Body of pancreas (tissue), 4 donors: Measurements from ENCODE around the gene GID8. TPM values are rescaled to one million over a fixed set of nuclear protein-coding genes. Genes with fewer than 3 reads are reported as not detected.
A peak's percentile ranks its signal among the peaks of the same experiment; 100 is the strongest.

Source experiments
- ATAC-seq: fragments of 150-250 bp; one replicate; pipeline ENCODE4 v1.9.1; 2016
- DNase-seq, 4 donors: peaks; one replicate each; pipeline ENCODE4 v3.0.0-alpha.2; 2019
- H3K27ac ChIP-seq, 4 donors: fragments of 200-600 bp; sonication (generic); 1 replicate in 3 of 4; 2 replicates in 1 of 4; pipeline versions ENCODE4 v1.5.1 to v1.6.1; 2016 to 2019; ENCODE audit warnings: mild to moderate bottlenecking in 1 of 4, mixed read lengths in 1 of 4, moderate library complexity in 1 of 4
- H3K27me3 ChIP-seq, 2 donors: fragments of 200-600 bp; sonication (generic); one replicate each; pipeline ENCODE4 v1.6.0; 2016; ENCODE audit warnings: mild to moderate bottlenecking in 1 of 2
- H3K36me3 ChIP-seq, 2 donors: fragments of 200-600 bp; sonication (generic); replicated peaks in 1 of 2; 2 replicates each; pipeline ENCODE4 v1.5.1; 2016; ENCODE audit warnings: low read depth in 2 of 2; ENCODE audit not compliant: insufficient read depth in 1 of 2
- H3K4me1 ChIP-seq: fragments of 200-600 bp; sonication (generic); one replicate; pipeline ENCODE4 v1.6.0; 2016
- H3K4me3 ChIP-seq, 2 donors: fragments of 200-600 bp; sonication (generic); 1 replicate in 1 of 2; 2 replicates in 1 of 2; pipeline ENCODE4 v1.5.1; 2016 to 2019
- H3K9me3 ChIP-seq, 3 donors: fragments of 200-600 bp; sonication (generic); 1 replicate in 2 of 3; 2 replicates in 1 of 3; pipeline ENCODE4 v1.5.1; 2016
- POLR2A ChIP-seq, 3 donors: fragments of 450-650 bp; IDR thresholded peaks; one replicate each; pipeline ENCODE4 v1.6.1; 2016; ENCODE audit warnings: antibody characterized with exemption in 3 of 3, mild to moderate bottlenecking in 2 of 3
- WGBS, 2 donors: methylation state at CpG; one replicate each; pipeline ENCODE4 v1.1.5; 2017; 5-methylcytosine and 5-hydroxymethylcytosine counted together
- intact Hi-C: fragments of 100-400 bp; cut with DNase I; formaldehyde crosslinking; loops from one replicate; pipeline ENCODE4 v1.15.1; 2023
- total RNA-seq, 2 donors: library from RNA; depleted of rRNA; stranded (reverse); fragments of >200 nt; gene quantifications; one replicate each; pipeline ENCODE4 v1.1.0, GENCODE V29; 2016
- TF ChIP-seq, protein P1 (sequence below), 7 experiments: fragments of 450-650 bp in 4 of 7; fragments of 200-600 bp in 3 of 7; sonication (generic) in 3 of 7; IDR thresholded peaks; one replicate each; pipeline ENCODE4 v1.5.1; 2016 to 2019; ENCODE audit warnings: antibody characterized with exemption in 7 of 7

The GID8 gene
- total RNA-seq, 2 donors from 2014 or later = 26.2 to 29.7 TPM

DNA sequence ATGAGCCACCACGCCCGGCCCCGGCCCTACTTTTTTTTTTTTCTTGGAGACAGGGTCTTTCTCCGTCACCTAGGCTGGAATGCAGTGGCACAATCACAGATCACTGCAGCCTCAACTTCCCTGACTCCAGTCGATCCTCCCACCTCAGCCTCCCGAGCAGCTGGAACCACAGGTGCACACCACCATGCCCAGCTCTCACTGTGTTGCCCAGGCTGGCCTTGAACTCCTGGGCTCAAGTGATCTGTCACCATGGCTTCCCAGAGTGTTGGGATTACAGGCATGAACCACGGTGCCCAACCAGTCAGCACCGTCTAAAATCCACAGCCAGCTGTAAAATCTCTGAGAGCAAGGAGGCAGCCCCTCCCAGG lies 32.0 kb downstream of the GID8 start:
- TF ChIP-seq, protein P1, sequence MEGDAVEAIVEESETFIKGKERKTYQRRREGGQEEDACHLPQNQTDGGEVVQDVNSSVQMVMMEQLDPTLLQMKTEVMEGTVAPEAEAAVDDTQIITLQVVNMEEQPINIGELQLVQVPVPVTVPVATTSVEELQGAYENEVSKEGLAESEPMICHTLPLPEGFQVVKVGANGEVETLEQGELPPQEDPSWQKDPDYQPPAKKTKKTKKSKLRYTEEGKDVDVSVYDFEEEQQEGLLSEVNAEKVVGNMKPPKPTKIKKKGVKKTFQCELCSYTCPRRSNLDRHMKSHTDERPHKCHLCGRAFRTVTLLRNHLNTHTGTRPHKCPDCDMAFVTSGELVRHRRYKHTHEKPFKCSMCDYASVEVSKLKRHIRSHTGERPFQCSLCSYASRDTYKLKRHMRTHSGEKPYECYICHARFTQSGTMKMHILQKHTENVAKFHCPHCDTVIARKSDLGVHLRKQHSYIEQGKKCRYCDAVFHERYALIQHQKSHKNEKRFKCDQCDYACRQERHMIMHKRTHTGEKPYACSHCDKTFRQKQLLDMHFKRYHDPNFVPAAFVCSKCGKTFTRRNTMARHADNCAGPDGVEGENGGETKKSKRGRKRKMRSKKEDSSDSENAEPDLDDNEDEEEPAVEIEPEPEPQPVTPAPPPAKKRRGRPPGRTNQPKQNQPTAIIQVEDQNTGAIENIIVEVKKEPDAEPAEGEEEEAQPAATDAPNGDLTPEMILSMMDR (IDR thresholded peaks at IDR 0.05) = no peak
- no peak for TF ChIP-seq POLR2A (IDR thresholded peaks at IDR 0.05)
- no peak for DNase-seq
- no peaks in the 10 kb centered on the region for H3K36me3 ChIP-seq
- no peak overlapping the region for H3K27ac ChIP-seq
- H3K27me3 ChIP-seq = peaks cover 0 to 16% of the 10 kb centered on the region in 2 donors
- WGBS, 2 donors = 51 to 70% methylated on average over 6 to 8 of the region's 8 CpGs
- ATAC-seq = no peak
- no peaks in the 10 kb centered on the region for H3K9me3 ChIP-seq
- intact Hi-C loops = no loop called here
- H3K4me1 ChIP-seq = peaks cover 9% of the 10 kb centered on the region
- no peak overlapping the region for H3K4me3 ChIP-seq

DNA sequence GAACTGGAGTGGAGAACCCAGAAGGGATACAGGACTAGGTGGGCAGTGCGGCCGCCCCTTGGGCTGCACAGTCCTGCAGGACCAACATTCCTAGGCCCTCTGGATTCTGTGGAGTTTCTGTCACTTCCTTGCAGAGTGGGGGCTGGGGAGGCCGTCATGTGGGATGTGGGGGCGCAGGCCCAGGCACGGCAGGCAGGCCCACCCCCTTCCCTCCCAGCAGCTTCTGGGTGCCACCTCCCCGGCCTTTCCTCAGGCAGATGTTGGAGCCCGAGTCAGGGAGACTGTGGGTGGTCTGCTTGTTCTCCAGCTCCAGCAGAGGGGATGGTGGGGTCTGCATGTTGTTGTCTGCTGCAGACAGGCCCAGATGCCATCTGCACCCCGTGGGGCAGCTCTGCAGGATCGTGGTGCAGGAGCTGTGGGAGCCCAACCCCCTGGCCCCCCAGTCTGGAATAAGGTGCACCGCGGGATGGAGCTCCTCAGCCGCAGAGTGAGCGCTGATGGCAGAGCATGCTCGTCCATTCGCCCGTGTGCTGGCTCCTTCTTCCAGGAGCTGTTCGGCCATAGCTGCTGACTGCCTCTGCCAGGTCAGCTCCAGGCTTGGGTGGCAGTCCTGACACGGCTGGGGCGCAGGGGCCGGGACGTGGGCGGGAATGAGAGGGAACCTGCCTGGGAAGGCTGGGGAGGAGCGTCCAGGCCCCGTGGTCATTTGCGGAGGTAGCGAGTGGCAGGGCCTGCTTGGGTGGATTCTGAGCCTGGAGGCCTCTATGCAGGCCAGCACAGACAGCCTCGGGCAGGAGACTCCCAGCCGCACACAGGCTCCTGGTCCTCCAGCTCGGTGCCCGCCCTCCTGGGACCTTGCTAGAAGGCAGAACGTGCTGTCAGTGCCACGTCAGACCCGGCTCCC lies 32.6 kb downstream of the GID8 start:
- 47 to 50% methylated on average over 7 to 32 of the region's 33 CpGs for WGBS, 2 donors
- peaks cover 0 to 16% of the 10 kb centered on the region in 2 donors for H3K27me3 ChIP-seq
- TF ChIP-seq POLR2A (IDR thresholded peaks at IDR 0.05) = no peak
- TF ChIP-seq, protein P1 (IDR thresholded peaks at IDR 0.05) = no peak
- H3K4me3 ChIP-seq = no peak overlapping the region
- ATAC-seq (no peak), DNase-seq (no peak)
- H3K27ac ChIP-seq = no peak overlapping the region
- intact Hi-C loops = no loop called here
- peaks cover 9% of the 10 kb centered on the region for H3K4me1 ChIP-seq
- no peaks in the 10 kb centered on the region for H3K36me3 ChIP-seq
- H3K9me3 ChIP-seq = no peaks in the 10 kb centered on the region

DNA sequence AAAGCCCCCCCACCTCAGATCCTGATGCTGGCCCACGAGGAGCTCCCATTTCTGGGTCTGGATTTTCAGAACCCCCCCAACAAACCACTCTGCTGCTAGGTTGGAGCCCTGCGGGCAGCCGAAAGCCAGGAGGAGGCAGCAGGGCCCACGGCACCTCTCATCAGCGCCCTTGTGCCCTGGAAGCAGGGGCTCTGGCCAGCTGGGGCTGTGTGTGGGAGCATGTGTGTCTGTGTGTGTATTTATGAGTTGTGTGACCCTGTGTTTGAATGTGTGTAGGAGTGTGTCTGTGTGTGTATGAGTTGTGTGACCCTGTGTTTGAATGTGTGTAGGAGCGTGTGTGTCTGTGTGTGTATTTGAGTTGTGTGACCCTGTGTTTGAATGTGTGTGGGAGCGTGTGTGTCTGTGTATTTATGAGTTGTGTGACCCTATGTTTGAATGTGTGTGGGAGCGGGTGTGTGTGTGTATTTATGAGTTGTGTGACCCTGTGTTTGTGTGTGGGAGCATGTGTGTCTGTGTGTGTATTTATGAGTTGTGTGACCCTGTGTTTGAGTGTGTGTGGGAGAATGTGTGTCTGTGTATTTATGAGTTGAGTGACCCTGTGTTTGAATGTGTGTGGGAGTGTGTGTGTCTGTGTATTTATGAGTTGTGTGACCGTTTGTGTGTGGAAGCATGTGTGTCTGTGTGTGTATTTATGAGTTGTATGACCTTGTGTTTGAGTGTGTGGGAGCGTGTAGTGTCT lies 33.4 kb downstream of the GID8 start:
- no peak for ATAC-seq
- Histone ChIP-seq H3K9me3 (no peaks in the 10 kb centered on the region), H3K27me3 (peaks cover 0 to 16% of the 10 kb centered on the region in 2 donors), H3K4me1 (peaks cover 9% of the 10 kb centered on the region), H3K36me3 (no peaks in the 10 kb centered on the region), H3K4me3 (no peak overlapping the region), H3K27ac (no peak overlapping the region)
- no peak for TF ChIP-seq POLR2A (IDR thresholded peaks at IDR 0.05)
- TF ChIP-seq, protein P1 (IDR thresholded peaks at IDR 0.05) = no peak
- DNase-seq = no peak
- WGBS, 2 donors = 53 to 62% methylated on average over 5 to 8 of the region's 10 CpGs
- intact Hi-C loops = no loop called here

DNA sequence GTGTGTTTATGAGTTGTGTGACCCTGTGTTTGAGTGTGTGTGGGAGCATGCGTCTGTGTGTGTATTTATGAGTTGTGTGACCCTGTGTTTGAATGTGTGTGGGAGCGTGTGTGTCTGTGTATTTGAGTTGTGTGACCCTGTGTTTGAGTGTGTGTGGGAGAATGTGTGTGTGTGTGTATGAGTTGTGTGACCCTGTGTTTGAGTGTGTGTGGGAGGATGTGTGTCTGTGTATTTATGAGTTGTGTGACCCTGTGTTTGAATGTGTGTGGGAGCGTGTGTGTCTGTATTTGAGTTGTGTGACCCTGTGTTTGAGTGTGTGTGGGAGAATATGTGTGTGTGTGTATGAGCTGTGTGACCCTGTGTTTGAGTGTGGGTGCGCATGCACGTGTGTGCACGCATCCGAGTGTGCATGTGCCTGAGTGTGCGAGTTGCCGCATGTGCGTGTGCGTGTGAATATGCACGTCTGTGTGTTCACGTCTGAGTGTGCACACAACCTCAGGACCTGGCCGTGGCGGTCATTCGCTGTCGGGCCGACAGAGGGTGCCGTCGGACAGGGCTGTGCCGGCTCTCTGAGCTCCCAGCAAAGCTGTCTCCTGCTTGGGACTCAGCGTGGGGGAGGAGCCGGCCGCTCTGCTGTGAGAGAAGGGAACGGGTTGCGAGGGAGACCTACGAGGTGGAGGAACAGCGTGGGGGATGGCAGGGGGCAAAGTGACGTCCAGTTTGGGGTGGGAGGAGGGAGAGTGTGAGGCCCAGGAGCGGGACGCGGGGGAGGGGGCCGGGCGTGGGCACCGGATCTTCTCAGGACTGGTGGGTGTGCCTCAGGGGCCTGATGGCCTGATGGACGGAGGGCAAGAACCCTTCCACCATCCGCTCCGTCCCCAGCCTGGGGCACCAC lies 34.2 kb downstream of the GID8 start:
- TF ChIP-seq POLR2A (IDR thresholded peaks at IDR 0.05) = no peak
- TF ChIP-seq, protein P1 (IDR thresholded peaks at IDR 0.05) = peak; percentile 67 to 96 (median 92)
- no peak overlapping the region for H3K4me3 ChIP-seq
- H3K36me3 ChIP-seq = no peaks in the 10 kb centered on the region
- peaks cover 0 to 23% of the 10 kb centered on the region in 2 donors for H3K27me3 ChIP-seq
- peak; percentile 97 for ATAC-seq
- no peaks in the 10 kb centered on the region for H3K9me3 ChIP-seq
- H3K27ac ChIP-seq = no peak overlapping the region
- intact Hi-C loops = no loop called here
- peaks cover 9% of the 10 kb centered on the region for H3K4me1 ChIP-seq
- DNase-seq = peak; percentile 87 to 90 (median 88)
- WGBS, 2 donors = 3% methylated on average over 29 to 36 of the region's 38 CpGs
